Measurements from ENCODE around the gene ZNF503. TPM values are rescaled to one million over a fixed set of nuclear protein-coding genes. Genes with fewer than 3 reads are reported as not detected.
A peak's percentile ranks its signal among the peaks of the same experiment; 100 is the strongest.

The ZNF503 gene
- total RNA-seq, 1 donor: 7.8 TPM

DNA sequence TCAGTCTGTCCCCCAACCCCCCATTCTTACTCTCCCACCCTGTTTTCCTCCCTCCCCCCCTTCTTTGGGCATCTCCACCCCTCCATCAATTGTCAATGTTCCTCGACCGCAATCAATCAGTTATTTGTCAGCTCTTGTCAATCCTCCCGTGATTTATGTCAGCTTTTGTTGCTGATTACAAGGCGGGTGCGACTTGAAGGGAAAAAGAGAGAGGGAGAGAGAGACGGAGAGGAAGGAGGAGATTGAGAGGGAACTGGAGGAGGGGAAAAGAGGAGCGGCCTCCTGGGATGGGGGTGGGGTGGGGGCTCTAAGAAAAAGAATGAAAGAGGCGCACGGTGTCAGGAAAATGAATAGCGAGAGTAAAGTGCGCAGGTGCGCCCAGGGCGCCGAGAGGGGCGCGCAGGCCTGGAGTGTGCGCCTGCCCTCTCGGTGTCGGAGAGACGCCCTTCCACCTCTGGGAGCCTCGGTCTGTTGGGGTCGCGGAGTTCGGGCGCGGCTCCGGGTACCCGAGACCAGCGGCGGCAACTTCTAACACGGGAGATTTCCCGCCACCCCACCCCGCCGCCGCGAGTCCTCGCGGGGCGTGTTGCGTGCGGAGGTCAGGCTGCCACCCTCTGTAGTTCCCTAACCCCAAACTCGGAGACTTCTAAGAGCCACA lies 1.1 kb upstream of the ZNF503 start:
- H3K4me3 ChIP-seq (ENCODE audit: low read depth, low read length): peak overlapping the region; percentile 92
- no peak for DNase-seq (ENCODE audit: low read depth)
- TF ChIP-seq, protein P1, sequence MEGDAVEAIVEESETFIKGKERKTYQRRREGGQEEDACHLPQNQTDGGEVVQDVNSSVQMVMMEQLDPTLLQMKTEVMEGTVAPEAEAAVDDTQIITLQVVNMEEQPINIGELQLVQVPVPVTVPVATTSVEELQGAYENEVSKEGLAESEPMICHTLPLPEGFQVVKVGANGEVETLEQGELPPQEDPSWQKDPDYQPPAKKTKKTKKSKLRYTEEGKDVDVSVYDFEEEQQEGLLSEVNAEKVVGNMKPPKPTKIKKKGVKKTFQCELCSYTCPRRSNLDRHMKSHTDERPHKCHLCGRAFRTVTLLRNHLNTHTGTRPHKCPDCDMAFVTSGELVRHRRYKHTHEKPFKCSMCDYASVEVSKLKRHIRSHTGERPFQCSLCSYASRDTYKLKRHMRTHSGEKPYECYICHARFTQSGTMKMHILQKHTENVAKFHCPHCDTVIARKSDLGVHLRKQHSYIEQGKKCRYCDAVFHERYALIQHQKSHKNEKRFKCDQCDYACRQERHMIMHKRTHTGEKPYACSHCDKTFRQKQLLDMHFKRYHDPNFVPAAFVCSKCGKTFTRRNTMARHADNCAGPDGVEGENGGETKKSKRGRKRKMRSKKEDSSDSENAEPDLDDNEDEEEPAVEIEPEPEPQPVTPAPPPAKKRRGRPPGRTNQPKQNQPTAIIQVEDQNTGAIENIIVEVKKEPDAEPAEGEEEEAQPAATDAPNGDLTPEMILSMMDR (IDR thresholded peaks at IDR 0.05; ENCODE audit: insufficient read depth, low read depth, low read length): no peak

DNA sequence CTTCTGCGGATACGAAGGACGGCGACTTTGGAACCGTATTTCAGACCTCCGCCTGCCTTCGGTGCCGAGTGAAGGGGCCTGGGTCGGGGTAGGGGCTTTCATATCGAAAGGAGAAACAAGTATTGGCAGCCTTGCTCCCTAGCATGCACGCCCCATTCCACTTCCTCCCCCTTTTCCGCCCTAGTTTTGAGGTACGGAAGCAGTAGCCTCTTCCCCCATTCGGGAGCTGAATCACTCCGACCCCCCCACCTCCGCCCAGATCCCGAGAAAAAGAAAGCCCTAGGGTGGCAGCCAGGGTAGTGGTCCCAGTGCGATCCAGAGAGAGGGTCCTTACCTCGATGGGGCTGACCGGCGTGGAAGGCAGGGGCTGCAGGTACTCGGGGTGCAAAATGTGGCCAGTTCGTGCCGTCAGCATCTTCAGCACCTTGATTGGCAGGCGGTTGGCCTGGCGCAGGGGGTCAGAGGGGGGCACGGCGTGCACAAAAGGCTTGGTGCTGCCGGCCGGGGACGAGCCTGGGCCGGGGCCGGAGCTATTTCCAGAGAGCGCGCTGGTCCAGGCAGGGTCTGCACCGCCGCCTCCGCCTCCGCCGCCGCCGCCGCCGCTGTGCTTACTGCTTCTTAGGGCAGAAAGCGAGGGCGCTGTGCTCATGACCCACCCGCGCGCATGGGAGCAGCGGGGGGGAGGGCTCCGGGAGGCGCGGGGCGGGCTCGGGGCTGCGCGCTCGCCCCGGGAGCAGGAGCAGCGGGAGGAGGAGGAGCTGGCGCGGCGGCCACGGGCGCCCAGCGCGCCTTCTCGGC lies 594 bp downstream of the ZNF503 start:
- peak overlapping the region; percentile 92 for H3K4me3 ChIP-seq (ENCODE audit: low read depth, low read length)
- TF ChIP-seq, protein P1 (IDR thresholded peaks at IDR 0.05; ENCODE audit: insufficient read depth, low read depth, low read length): no peak
- DNase-seq (ENCODE audit: low read depth): peak; percentile 68

DNA sequence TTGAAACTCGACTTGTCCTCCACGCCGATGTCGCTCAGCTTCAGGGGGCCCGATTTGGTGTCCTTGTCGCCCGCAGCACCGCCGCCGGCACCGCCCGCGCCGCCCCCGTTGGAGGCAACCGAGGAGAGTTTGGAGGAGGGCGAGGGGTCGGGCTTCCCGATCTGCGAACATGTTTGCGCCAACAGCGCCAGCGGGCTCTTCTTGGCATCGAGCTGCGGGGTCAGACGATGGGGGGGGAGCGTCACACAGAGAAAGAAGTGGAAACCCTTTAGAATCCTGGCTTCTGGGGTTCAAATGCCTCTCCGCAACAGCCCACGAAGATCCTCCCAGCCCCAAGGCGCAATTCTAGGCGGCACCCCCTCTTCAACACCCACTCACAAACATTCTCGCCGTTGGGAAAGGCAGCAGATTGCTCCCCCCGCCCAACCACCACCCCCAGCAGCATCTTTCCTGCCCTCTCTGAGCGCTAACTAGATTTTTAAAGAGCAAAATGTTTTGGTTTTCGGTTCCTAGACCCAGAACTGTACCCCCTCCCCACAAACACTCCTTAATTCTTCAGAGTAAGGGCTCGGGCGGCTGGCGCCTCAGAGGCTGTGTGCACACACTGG lies 1.3 kb downstream of the ZNF503 start:
- DNase-seq (ENCODE audit: low read depth): no peak
- TF ChIP-seq, protein P1 (IDR thresholded peaks at IDR 0.05; ENCODE audit: insufficient read depth, low read depth, low read length): no peak
- peak overlapping the region; percentile 92 for H3K4me3 ChIP-seq (ENCODE audit: low read depth, low read length)

DNA sequence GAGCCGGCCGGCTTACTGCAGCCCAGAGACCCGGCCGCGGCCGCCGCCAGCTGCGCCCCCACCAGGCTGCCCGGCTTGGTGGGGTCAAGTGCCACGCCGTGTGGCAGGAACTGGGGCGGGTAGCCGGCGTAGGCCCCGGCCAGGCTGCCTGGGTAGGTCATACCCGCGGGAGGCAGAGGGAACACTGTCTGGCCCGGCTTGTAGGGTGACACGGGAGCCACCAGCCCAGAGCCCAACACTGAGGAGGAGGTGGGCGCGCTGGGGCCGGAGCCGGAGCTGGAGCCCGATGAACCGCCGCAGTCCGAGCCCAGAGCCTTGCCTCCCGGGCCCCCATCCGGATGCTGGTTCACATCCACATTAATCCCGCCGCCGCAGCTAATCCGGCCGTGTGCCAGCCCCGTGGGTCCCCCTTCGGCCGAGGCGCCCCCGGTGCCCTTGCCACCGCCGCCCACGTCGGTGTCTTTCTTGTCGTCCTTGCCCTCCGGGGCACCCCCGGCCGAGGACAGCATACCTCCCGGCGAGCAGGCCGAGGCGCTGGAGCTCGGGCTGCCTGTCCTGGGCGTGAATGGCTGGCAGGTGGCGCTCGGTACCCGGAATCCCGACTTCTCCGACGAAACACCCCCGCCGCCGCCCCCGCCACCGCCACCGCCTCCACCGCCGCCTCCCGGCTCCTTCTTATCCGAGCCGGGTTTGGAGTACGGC lies 2.0 kb downstream of the ZNF503 start:
- peak overlapping the region; percentile 92 for H3K4me3 ChIP-seq (ENCODE audit: low read depth, low read length)
- DNase-seq (ENCODE audit: low read depth): peak; percentile 71
- TF ChIP-seq, protein P1 (IDR thresholded peaks at IDR 0.05; ENCODE audit: insufficient read depth, low read depth, low read length): peak; percentile 35

DNA sequence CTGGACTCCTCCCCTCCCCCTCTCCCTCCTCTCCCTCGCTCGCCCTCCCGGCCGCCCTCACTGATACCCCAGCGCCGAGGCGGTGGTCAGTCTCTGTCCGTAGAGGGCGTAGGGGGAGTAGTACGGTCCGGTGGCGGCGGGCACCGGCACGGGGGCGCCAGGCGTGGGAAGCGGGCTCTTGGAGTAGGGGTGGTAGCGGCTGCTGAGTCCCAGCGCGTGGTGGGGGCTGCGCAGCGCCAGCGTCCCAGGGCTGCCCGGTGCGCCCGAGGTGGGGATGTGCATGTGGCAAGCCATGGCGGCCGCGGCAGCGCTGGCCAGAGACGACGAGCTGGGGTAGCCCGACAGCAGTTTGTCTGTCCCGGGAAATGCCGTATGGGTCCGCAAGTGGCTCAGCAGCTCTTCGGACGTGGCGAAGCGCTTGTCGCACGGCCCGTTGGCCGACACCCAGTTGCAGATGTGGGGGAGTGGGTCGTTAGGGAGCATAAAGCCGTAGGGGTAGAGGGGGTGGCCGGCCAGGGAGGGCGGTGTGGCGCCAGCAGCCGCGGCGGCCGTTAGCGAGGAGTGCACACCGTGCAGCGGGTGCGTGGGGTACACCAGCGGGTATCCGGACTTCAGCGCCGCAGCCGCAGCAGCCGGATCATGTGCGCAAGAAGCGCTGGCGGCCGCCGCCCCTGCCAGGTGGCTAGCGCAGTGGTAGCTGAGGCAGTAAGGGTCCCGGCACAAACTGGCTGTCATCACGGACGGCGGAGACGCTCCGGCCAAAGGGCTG lies 2.7 kb downstream of the ZNF503 start:
- DNase-seq (ENCODE audit: low read depth): no peak
- H3K4me3 ChIP-seq (ENCODE audit: low read depth, low read length): peak overlapping the region; percentile 92
- TF ChIP-seq, protein P1 (IDR thresholded peaks at IDR 0.05; ENCODE audit: insufficient read depth, low read depth, low read length): no peak

DNA sequence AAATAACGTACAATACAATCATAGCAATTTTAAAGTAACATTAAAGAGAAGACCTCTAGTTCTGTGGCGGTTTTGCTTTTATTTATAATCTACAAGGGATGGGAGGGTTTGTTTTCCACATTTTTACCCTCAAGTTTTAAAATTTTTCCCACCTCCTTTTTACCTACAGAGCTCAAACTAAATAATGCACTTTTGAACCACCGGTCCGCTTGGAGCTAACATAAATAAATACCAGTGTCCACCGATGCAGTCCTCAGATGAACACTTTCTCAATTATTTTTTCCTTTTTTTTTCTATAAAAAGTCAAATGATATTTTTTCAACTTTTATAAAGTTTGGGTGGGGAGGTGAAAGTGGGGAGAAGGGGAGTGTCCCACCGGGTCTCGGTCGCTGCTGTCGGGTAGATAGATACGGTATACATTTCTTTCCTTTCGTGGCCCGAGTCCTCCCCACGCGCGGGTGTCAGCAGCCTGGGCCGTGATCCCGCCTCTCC lies 3.3 kb downstream of the ZNF503 start:
- TF ChIP-seq, protein P1 (IDR thresholded peaks at IDR 0.05; ENCODE audit: insufficient read depth, low read depth, low read length): no peak
- no peak for DNase-seq (ENCODE audit: low read depth)

More for the DNA sequence above, 3.3 kb downstream of the ZNF503 start:
- H3K4me3 ChIP-seq (ENCODE audit: low read depth, low read length): peak overlapping the region; percentile 92

All from fibroblast of villous mesenchyme (primary cell).